HuH-7.5 (cell line): Measurements from ENCODE around the gene EML1.
A peak's percentile ranks its signal among the peaks of the same experiment; 100 is the strongest.
"Not testable (repeated sequence)": the region's sequence is repeated elsewhere in the genome, so short reads cannot be mapped to it uniquely, and the experiment has no call there.

ENCODE experiments used
- DNase-seq: peaks from one replicate; pipeline ENCODE4 v3.0.0; 2011; ENCODE audit warnings: low spot score

The EML1 gene

DNA sequence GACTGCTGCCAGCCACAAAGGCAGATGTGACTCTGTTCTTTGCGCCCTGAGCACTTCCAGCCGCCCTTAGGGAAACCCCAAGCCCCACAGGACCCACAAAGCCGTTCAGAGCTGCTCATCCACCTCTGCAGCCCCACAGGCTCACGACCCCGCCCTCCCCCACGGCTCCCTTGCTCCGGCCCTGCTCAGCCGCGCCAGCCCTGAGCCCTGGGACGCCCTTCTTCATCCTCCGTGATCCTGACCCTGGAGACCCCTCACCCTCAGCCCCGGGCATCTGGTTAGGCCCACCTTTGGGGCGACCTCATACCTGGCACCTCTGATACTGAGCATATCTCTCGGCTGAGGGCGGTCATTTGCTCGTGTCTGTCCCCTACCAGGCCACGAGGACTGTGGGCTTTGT is 146.2 kb downstream of the EML1 start:
- no peak for DNase-seq

DNA sequence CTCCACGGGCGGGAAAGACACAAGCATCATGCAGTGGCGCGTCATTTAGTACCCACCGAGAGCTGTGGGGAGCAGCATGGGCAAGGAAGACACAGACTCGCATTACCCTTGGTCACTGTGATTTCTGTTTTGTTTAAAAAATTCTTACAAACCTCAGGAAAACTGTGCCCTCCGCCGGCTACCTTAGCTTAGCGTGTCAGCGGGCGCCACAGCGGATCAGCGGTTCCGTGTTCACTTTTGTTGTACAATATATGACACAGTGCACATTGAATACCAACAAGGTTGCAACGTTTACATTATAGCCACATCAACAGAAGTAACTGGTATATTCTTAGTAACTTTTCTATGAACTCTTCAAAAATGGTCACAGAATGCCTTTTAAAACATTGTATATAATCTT is 146.9 kb downstream of the EML1 start:
- DNase-seq = no peak

DNA sequence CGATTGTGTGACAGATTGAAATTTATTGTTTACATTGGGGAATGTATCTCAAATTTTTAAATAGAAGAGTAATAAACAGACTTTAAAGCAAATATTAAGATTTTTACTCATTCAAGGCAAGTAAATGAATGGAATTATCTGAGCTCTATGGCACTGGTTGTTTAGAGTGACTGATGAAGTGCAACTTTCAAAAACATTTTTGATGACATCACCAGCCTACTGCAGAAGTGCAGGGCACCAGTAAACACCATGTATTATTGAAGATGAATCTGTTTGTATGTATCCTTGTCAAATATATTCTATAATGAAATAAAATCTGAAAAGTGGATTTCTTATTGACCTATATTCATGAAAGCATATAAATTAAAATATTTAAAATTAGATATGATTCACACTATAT is 148.0 kb downstream of the EML1 start:
- no peak for DNase-seq

DNA sequence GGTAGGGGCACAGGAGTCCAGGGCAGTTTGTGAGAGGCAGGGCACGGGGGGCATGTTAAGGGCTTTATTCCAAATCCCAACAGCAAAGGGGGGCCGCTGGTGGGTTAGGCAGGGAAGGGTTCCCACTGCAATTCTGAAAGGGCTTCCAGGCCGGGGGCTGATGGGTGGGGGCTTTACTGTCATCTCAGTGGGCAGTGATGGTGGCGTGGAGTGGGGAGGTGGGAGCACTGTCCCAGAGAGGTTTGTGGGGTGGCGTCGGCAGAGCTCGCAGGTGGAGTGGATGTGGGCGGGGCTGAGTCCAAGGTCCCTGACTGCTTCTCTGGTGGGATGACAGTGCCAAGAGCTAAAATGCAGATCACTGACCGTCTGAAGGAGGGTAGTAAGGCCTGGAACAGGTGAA is 150.4 kb downstream of the EML1 start:
- DNase-seq = no peak

DNA sequence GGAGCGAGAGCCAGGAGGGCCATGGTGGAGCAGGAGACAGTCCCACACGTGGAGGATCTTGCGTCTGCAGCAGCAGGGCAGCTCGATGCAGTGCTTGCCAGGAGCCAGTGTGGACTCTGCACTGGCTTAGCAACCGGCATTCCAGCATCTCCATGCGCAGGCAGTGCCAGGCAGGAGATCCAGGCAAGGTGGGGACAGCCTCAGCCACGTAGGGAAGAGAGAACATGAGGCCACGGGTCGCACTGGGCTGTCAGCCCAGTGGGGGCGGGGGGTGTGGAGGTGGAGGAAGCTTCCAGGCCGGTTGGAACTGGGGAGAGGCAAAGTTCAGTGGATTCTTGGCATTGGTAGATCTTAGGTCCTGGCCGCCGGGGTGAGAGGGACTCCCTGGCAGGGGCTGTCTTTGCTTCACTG is 151.0 kb downstream of the EML1 start:
- no peak for DNase-seq

DNA sequence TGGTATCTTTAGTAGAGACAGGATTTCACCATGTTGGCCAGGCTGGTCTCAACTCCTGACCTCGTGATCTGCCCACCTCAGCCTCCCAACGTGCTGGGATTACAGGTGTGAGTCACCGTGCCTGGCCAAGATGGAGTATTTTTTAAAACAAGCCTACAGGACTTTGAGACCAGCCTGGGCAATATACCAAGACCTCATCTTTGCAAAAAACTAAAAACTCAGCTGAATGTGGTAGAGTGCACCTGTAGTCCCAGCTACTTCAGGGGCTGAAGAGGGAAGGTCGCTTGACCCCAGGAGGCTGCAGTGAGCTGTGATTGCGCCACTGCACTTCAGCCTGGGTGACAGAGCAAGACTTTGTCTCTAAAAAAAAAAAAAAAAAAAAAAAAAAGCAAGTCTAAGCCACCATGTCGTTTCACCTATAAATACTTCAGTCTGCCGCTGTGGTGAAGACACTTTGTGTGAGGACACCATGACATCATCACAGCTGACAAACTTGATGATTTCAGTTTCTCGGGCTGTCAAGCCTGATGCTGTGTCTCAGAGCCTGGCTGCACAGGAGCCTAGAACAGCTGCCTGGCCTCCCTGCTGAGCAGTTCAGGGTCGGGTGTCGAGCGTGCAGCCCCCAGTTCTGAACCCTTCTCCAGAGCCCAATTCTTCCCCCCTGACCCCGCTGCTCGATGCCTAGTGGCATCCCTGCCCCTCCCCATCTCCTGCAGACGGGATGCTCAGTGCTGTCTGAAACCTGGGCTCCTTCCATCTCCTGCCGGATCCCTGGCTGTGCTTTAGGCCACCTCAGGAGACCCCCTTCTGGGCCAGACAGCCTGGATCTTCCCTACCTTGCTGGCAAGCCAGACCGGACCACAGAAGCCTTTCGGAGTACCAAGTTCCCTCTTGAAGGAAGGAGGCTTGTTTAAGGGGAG is 152.8 kb downstream of the EML1 start:
- DNase-seq = no peak

DNA sequence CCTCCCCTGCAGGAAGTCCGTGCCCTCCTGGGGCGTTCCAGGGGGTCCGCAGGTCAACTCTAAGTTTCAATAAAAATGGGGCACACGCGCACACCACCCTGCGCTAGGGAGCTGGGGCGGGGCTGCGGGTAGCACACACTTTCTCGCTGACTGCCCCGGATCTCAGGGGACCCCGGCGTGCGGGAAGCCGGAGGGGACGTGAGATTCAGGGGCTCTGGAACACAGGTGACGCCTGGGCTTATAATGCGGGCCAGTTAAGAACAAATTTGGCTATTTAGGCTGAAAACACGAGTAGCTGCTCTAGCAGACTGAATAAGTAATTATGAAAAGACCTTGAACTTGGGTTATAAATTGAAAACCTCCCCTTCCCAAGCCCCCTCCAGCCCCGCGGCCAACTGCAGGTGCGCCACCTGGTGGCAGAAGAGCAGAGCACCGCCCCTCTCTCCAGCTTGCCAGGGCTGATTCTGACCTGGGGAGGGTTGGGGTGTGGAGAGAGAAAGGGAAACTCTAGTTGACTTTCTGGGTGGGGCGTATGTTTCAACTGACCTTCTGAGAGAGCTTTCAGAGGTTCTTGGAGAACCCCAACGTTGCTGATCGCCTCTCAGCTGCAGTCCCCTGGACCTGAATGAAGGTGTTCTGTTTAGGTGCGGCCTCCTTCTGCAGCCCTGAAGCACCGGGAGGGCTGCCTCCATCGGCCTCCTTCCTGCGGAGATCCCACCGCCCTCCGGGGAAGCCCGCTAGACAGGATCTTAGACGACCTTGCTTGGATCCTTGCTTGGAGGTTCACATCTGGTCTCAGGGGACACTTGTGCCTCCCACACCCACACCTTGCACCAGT is 153.7 kb downstream of the EML1 start:
- peak; percentile 72 for DNase-seq

DNA sequence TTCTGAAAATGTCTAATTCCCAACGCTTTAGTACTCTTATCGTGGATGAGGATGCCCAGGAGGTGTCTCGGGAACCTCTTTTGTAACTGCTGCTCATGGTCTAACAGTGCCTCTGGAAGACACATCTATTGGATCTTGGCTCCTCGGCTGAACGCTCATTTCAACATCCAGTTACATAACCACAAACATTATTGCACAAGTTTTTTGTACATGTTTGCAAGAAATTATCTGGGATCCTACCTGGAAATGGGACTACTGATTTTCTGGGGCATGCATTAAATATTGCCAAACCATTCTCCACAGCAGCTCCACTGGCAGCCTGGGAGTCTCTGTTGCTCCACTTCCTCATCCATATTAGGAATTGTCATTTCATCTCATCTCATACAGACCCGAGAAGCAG is 154.5 kb downstream of the EML1 start:
- no peak for DNase-seq

DNA sequence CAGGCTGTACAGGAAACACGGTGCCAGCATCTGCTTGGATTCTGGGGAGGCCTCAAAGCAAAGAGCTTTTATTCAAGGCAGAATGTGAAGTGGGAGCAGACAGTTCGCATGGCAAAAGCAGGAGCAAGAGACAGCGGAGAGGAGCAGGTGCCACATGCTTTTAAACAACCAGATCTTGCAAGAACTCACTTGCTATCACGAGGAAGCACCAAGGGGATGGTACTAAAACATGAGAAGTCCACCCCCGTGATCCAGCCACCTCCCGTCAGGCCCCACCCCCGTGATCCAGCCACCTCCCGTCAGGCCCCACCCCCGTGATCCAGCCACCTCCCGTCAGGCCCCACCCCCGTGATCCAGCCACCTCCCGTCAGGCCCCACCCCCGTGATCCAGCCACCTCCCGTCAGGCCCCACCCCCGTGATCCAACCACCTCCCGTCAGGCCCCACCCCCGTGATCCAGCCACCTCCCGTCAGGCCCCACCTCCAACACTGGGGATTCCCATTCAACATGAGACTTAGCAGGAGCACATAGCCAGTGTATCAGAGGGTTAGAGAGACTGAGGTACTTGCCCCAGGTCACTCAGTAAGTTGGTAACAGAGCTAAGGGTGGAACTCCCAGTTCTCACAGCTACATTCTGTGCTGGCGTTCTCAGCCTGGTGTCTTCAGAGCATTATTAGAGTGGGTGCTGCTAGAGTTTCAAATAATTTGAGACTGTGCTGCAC is 156.0 kb downstream of the EML1 start:
- not testable (repeated sequence) for DNase-seq

DNA sequence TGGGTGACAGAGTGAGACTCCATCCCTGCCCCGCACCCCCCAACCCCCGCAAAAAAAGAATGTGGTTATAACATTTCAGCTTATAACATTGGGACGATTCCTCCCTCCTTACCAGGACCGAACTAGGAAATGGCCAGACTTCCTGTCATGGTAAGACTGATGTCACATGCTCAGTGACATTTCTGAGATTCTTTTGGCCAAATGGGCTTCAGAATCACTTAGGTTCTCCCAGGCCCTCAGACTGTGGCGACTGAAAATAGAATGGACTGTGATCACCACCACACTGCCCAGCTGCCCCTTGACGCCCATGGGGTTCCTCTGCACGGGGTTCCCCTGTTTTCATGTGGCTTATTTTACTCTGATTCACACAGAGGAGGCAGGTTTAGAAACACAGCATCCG is 157.0 kb downstream of the EML1 start:
- no peak for DNase-seq

DNA sequence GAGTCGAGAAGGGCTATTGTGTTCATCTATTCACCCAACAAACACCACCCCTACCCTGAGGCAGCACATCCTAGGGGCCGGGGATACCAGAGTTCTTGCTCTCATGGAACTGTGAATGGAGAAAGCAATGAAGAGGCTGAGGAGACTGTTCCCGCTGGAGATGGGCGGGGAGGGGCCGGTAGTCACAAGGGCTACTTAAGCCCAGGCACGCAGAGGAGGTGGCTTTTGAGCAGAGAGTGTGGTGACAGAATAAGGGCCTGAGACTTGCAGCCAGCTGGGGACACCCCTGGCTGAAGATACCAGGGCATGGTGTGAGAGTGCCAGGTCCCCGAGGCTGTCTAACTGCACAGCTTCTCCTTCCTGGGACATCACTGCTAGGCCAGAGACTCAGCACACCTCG is 157.9 kb downstream of the EML1 start:
- DNase-seq = no peak

DNA sequence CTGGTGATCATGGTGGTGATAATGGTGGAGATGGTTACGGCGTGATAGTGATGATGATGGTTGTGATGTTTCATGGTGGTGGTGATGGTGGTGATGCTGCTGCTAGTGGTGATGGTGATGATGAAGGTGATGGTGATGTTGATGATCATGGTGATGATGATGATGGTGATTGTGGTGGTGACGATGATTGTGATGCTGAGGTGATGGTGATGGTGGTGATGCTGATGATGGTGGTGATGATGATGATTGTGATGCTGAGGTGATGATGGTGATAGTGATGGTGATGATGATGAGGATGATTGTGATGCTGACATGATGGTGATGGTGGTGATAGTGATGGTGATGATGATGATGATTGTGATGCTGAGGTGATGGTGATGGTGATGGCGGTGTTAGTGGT is 158.8 kb downstream of the EML1 start:
- no peak for DNase-seq

DNA sequence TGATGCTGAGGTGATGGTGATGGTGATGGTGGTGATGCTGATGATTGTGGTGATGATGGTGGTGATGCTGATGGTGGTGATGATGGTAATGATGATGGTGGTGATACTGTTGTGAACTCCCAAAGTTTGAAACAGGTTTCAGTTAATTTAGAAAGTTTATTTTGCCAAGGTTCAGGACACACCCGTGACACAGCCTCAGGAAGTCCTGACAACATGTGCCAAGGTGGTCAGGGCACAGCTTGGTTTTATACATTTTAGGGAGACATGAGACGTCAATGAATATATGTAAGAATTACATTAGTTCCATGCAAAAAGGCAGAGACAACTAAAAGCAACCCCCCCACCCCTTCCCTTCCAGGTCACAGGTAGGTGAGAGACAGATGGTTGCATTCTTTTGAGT is 159.2 kb downstream of the EML1 start:
- no peak for DNase-seq

DNA sequence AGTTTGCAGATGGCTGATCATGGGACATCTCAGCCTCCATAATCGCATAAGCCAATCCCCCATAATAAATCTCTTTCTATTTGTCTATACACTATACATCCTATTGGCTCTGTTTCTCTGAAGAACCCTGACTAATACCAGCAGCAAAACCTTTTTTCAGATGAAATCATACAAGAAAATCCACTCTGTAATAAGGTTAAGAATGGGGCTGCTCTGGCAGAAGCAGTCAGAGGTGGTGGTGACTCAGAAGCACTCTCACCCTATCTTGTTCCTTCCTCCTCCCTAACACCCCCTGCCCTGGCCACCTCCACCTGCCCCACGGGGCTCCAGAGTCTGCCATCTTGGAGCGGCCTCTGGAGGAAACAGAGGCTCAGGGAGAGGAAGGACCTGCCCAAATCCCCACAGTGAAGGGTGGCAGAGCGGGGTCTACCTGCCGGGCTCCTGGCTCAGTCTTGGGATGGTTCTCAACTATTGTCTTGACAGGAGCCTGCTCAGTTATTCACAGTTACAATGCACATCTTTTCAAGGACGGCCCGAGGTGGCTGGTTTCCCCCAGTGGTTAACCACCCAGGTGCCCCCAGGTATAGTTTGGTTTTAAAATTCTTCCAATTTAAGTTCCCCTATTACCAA is 162.7 kb downstream of the EML1 start:
- DNase-seq = no peak

DNA sequence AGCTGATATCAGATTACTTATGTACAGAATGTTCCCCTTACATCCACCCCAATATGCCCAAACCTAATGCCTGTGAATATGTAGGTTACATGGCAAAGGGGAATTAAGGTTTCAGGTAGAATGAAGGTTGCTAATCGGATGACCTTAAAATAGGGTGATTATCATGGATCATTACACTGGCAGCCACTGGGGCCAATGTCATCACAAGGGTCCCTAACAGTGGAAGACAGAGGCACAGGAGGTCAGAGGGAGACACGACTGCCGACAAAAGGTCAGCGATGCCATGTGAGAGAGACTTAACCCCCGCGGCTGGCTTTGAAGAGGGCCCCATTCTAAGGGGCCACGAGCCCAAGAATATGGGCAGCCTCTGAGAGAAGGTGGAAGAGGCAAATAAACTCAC is 165.2 kb downstream of the EML1 start:
- no peak for DNase-seq

DNA sequence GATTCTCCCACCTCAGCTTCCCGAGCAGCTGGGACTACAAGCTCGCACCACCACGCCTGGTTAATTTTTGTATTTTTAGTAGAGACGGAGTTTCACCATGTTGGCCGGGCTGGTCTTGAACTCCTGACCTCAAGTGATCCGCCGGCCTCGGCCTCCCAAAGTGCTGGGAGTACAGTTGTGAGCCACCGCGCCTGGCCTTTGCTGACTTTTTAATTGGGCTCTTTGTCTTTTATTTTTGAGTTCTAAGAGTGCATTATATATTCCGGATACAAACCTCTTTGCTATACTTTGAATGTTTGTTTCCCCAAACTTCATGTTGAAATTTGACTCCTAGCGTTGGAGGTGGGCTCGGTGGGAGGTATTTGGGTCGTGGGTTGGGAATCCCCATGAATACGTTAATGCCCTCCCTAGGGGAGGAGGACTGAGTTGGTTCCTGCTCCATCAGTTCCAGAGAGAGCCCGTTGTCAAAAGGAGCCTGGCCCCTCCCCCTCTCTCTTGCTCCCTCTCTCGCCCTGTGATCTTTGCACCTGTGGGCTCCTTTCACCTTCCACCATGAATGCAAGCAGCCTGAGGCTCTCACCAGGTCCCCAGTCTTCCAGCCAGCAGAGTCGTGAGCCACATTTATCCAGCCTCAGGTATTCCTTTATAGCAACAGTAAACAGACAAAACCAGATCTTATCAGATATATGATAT is 168.8 kb downstream of the EML1 start:
- DNase-seq = no peak

DNA sequence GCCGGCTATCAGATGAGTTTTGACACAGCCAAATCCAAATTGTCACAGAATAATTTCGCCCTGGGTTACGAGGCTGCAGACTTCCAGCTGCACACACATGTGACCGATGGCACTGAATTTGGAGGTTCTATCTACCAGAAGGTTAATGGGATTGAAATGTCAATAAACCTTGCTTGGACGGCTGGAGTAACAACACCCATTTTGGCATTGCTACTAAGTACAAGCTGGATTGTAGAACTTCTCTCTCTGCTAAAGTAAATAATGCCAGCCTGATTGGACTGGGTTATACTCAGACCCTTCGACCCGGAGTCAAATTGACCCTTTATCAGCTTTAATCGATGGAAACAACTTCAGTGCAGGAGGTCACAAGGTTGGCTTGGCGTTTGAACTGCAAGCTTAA is 171.8 kb downstream of the EML1 start:
- DNase-seq = no peak

DNA sequence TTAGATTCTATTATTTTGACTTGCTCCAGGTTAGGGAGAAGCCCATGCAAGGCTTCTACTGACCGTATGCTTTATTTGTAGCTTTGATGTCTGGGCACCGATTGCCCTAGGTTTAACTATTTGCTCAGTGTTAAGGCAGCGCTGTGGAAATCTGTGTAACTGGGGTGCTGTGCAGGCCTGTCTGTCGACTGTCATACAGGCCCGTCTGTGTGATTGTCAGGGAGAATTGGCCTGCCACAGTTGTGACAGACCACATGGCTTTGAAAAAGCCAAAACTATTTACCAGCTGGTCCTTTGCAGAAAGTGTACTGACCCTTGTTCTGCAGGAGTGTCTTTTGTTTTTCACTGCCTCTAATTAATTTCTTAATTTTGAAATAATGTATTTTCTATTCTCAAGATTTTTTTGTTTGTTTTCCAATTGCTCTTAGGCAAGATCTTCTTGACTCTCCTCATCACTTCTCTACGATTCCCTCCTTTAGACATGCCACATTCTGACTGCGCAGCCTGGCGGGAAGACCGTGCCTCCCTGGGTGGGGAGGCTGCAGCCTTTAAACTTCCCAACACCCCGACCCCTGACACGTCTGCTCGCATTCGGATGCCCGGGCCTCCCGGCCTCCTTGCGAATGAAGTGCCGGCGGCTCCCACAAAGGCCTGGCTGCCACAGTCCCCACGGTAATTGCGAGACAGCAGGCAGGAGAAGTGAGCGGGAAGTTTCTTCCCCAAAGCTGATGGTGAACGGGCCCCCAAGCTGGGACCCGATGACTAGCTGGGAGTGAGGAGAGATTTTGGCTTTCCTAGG is 173.0 kb downstream of the EML1 start:
- no peak for DNase-seq

DNA sequence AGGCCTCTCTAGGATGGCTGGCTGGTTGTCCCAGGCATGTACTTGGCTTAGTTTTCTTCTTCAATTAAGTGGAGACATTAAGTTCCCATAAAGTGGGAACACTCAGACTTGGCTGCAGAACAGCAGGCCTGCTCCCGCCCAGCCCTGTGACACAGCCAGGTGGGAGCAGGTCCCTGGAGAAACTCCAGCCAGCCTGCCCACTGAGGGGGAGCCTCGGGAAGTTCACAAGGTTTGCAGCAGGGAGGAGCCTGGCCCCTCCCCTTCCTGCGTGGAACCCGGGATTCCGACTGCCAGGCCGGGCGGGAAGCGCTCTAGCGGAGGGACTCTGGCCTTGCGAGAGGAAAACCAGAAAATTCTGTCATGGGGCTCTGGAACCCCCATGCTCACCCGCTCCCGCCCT is 173.7 kb downstream of the EML1 start:
- no peak for DNase-seq

DNA sequence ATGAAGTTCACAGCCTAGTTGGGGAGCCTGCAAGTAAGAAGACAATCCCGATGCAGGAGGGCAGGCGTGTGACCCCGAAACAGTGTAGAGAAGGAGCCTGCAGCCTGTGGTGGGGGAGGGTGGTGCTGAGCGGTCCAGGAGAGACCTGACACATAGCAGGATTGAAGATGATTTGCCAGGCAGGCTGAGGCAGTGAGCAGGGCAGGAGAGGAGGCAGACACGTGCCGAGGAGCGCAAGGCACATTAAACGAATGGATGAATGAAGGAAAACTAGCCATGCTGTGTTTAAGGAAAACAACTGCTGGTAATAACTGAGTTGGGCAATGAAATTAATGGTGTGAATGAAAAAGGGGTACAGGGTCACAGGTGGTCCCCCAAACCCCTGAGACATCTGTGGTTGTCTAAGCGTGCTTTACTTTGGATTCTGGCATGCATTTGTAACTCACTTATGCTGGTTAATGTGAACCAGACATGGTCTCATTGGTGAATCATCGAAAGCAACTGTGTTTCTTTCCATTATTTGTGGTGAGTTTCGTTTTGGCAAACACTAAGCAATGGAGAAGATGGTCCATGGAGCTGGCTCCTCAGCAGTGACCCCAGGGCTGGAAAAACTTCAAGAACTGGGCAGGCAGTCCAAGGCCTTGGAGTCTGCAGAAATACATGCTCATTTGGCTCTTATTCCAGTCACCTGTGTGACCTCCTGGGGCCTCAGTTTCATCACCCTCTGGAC is 175.1 kb downstream of the EML1 start:
- no peak for DNase-seq
